GM18526 (cell line): ENCODE results near the gene RTN4R.

ENCODE experiments used
- POLR2A ChIP-seq: IDR thresholded peaks from 3 replicates; pipeline ENCODE4 v1.6.1; 2011; ENCODE audit not compliant: insufficient read length; ENCODE audit errors: extremely low read depth

The RTN4R gene

DNA sequence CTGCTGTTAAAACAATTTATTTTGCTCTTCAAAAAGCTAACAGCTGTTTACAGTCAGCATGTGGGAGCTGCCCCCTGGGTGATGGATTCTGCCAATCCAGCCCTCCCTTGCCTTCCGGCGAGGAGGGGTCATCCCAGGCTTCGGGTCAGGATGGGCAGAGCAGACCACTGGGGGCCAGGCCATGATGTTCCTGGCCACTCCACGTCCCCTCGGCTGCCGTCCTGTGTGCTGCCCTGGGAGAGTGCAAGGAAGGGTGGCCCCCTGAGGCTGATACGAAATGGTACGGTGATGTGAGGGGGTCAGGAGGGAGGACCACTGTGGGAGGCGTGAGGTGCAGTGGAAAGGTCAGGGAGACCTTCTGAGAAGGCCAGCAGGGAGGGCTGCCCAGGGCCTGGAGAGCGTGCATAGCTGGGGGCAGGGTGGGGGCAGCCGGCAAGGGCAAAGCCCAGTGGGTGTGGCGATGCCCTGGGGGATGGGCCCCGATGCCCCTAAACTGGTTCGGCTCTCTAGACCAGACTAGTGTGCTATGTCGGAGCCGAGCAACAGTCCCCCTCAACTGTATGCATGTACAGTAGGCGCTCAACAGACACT is 41.3 kb downstream of the RTN4R start:
- TF ChIP-seq POLR2A = no peak

DNA sequence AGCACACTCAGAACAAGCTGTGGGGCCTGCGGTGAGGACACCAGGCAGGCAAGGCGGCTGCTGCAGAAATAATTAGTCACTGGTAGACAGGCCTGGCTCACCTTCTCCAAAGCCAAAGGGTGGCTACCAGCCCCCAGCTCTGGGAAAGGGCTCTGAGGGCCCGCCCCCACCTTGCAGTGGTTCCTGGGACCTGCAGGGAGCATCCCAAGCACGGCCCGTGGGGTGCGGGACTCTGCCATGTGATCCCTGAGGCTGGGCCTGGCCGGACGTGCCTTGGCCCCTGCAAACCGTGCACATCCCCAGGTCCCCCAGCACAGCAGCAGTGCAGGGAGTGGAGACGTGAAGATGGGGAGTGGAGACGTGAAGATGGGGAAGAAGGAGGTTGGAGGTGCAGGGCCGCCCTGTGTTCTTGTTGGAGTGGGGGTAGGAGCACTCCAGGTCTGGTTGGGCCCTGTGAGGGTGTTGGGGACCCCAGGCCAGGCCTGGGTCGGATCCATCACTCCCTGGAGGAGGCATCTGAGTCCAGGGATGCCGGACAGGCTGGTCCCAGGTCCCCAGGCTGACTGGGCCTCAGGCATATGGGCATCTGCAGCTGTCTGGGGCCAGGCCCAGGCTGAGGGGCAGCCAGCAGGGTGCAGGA is 41.9 kb downstream of the RTN4R start:
- no peak for TF ChIP-seq POLR2A

DNA sequence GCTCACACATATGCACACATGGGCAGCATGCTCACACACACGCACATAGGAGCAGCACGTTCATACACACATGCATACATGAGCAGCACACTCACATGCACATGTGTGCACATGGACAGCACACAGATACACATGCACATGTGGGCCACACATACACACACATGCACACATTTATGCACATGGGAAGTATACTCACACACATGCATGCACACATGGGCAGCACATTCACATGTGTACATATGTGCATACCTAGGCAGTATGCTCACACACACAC is 42.5 kb downstream of the RTN4R start:
- no peak for TF ChIP-seq POLR2A

DNA sequence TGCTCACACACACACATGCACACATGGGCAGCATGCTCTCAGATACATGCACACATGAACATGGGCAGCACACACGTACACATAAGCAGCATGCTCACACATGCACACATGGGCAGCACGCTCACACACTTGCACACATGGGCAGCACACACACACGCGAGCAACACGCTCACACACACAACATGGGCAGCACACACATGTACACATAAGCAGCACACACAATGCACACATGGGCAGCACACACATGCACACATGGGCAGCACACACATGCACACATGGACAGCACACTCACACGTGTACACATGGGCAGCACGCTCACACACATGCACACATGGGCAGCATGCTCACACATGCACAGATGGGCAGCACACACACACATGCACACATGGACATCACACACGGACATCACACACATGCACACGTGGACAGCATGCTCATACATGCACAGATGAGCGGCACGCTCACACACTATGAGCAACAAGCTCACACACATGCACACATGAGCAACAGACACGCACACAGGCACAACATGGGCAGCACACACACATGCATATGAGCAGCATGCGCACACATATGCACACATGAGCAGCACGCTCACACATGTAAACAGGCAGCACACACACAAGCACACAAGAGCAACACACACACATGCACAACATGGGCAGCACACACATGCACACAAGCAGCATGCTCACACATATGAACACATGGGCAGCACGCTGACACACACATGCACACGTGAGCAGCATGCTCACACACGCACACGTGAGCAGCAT is 43.0 kb downstream of the RTN4R start:
- no peak for TF ChIP-seq POLR2A

DNA sequence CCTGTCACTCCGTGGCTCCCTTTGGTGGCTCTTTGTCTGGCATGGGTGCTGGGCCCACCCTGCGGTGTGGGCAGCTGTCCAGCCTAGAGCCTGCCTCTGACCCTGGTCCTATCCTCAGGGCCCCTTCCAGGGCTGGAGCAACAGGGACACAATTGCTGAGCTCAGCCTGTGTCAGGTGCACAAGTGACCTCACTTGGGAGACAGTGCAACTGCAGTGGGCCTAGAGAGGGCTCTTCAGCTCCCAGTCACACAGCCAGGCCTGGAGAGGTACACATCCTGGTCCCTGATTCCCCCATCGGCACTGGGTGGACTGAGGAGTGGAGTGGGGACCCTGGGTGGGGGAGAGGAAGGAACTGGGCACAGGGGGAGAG is 43.9 kb downstream of the RTN4R start:
- no peak for TF ChIP-seq POLR2A

DNA sequence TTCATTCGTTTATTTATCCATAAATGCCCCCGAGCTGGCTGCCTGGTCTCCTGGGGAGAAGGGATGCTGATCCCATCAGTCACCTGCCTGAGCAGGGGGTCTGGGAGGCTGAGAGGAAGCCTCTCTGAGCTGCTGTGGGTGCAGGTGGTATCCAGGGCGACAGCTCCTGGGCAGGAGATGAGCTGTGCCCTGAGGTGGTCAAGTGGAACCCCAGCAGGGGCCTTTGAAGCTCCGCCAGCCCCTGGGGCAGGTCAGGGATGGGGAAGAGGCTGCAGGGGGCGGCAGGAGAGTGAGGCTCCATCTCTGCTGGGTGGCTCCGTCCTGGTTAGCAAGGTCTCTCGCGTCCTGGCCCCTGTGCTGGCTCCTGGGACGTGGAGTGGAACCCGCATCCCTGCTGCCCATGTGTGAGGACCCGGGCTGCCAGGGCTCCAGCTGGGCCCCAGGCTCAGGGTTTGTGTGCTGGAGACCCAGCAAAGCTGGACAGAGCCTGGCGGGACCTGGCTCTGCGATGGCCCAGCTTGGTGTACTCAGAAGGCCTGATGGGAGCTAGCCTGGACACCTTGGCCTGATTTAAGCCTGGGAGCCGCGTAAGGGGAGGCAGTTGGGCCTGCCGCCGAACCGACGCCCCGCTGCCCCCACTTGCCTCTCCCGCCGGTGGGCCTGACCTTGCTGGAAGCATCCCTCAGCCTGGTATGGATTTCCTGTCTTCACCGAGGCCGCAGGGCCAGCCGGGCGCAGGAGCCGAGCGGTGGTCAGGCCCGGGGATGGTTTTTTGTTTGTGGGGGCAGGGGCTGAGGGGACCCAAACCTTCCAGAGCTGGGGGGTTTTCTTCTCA is 44.5 kb downstream of the RTN4R start:
- no peak for TF ChIP-seq POLR2A

DNA sequence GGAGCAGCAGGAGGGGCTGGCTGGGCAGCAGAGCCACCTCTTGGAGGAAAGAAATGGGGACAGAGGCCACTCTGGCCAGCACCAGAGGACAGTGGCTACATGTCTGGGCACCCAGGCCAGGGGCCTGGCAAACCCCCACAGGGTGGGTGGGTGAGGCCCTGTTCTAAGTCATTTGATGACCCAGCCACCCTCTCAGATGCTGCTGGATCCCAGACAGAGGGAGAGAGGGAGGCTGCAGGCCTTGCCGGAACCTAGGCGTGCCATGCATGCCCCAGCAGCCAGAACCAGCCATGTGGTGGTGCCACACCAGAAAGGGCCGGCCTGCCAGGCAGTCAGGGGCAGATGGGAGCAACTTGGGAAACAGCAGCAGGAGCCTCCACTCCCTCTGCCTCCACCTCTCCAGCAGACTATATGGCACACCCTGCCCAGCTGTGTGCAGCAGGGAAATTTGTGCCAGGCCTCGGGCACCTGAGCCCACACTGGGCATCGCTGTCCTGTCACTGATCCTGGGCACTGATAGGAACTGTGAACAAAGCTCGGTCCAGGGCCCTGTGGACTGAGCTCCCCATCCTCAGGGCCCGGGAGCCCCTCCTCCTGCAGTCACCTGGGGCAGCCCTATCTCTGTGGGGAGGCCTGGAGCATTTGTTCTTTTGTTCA is 45.2 kb downstream of the RTN4R start:
- TF ChIP-seq POLR2A = no peak

DNA sequence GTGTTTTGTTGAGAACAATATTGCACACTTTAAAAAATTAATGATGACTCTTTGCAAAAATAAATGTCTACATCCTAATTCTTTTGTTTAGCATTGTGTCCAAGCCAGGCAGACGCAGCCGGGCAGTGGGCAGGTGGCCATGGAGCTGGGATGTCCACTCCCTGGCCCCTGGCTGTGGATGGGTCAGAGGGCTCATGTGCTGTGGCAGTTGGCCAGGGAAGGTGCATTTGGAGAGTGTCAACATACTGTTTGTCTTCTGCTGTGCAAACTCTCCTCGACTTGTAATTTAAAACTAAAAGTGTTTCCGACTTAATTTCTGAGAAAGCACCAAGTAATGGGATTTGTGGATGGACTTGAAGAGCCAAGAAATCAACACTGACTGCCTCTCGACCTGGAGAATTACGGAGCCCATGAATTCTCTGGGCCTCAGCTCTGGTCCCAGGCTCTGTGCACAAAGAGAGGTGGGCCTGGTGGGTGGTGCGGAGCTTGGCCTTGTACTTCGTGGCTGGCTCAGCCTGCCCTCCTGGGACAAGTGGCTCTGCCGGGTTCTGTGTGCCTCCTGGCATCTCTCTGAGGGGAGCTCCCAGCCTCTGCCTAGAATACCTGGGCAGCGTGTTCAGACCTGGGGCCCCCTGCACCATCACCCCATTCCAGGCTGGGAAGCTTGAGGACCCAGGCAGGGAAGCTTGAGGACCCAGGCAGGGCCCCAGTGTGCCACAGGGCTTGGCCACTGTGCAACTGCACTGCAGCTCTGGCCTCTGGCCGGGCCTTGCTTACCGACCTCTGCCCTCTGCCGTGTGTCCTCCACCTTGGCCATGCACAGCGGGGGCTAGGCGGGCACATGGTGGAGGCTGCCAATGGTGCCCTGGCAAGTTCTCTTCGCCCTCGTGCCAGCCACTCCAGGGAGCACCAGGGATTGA is 46.4 kb downstream of the RTN4R start:
- no peak for TF ChIP-seq POLR2A

DNA sequence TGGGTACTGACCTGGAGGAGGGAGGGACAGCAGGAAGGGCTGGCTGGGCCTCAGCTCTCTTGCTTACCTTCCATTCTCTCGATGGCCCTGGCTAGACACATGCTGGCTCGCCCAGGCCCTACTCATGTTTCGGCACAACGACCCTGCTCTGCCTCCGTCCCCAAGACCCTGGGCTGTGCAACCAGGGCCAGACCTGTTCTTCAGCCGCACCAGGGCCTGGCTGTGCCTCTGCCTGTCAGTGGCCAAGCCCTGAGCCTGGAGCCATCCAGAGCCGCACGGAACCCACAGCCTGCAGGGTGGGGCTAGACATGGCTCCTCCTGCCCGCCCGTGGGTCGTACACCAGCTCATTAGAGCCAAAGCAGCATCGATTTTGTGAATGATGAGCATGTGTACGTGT is 47.5 kb downstream of the RTN4R start:
- TF ChIP-seq POLR2A = no peak

DNA sequence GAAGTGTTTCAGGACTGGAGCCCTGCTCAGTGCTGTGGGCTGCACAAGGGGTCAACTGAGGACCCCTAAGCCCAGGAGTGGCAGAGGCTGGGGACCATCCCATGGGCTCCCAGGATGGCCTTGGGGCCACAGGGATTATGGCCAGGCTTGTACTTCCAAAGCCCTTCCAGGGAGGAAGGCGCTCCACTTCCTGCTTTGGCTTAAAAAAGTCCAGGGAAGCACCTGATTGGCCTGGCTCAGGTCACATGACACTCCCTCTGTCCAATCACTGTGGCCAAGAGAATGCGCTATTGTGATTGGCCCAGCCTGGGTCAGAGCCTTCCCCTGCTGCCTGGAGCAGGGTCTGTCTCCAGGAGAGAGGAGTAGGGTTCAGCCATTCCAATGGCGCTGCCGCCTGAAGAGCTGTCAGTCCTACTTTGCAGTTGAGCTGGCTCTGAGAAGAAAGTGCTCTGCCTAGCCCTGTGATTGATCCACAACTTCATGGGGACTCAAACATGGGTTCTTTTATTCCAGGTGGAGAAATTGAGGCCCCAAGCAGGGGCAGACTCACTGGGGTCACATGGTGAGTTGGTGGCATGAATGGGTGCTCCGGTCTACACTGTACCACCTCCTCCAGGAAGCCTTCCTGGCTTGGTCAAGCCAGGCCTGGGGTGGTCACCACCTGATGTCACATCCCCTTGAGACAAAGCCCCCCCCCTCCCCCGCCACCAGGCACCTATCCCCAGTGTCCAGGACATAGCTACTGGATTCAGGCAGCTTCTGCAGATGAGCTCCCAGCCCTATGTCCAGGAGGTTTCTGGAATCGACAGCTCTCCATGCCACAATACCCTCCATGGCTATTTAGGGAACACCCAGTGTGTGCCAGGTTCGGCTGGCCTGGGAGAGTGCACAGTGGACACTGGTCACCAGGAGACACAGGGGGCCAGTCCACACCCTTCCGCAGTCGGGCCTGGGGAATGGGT is 48.2 kb downstream of the RTN4R start:
- TF ChIP-seq POLR2A = no peak

DNA sequence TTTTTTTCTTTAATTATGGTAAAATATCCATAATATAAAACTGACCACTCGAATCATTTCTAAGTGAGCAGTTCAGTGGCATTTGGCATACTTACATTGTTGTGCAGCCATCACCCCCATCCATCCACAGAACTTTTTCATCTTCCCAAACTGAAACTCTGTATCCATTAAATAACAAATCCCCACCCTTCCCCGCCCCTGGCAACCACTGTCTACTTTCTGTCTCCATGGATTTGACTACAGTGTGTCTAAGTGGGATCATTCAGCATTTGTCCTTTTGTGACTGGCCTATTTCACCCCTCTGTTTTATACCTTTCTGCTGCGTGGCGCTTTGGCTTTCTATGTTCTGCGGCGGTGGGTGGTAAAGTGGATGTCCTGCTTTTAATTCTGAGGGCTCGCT is 49.1 kb downstream of the RTN4R start:
- TF ChIP-seq POLR2A = no peak

DNA sequence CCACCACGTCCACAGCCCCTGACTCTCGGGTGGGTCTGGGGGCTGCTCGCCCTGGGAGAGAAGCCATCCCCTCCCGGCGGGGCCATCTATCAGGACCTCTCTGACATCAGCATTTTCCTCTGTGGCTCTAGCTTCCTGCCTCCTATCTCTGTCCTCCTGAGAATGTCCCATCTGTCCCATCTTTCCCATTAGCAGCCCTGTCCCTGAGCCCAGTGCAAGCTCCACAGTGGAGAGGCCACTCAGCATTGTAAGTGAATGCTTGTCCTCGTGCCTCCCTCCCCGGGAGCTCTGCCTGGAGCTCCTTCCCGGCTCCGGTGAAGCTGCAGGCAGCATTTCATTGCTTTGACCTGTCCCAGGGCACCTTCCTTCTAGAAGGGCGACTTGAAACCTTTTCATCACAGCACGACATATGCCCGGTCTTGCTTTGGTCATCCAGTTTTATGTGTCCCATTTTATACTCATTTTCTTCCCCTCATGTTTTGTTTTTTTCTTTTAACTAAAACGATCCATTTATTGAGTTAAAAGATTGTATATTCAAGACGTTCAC is 49.7 kb downstream of the RTN4R start:
- TF ChIP-seq POLR2A = no peak

DNA sequence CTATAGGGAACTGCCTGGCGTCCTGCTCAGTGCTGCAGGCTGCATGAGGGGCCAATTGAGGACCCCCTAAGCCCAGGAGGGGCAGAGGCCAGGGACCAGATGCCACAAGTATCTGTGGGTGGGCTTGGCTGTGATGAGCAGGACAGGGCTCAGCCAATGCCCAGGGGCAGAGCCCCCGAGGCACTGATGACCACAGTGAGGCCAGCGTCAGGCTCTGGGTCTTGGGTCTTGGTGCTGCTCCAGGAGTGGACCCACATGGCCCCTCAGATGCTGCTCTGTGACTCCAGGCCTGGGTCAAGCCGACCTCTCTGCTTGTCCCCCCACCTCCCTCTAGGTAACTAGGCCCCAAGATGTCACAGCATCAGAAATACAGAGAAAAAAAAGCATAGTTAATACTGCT is 50.6 kb downstream of the RTN4R start:
- TF ChIP-seq POLR2A = no peak
